ENCODE measurements around the gene MYOZ2. TPM values are rescaled to one million over a fixed set of nuclear protein-coding genes. Genes with fewer than 3 reads are reported as not detected.
A peak's percentile ranks its signal among the peaks of the same experiment; 100 is the strongest.

The MYOZ2 gene
- total and polyA plus RNA-seq, 2 of the 4 experiments (the other 2 are of a cell fraction): 0.17 to 0.18 TPM

GRCh38 chr4:119124352-119124751 lies 11.3 kb upstream of the MYOZ2 start:
- no peak overlapping the region for H2AFZ ChIP-seq (replicated peaks; ENCODE audit: low read length, poor library complexity)
- BruUV-seq (replicated peaks): no TSS peak

More at GRCh38 chr4:119124352-119124751, 11.3 kb upstream of the MYOZ2 start:
- Histone ChIP-seq H3K4me3 (ENCODE audit: insufficient read depth, low read depth, low read length) (no peak overlapping the region), H3K36me3 (ENCODE audit: control insufficient read depth, insufficient read depth, low read length) (no peaks in the 10 kb centered on the region), H3K4me1 (ENCODE audit: control insufficient read depth, insufficient read depth, low read length) (no peaks in the 10 kb centered on the region), H2BK5ac (ENCODE audit: low read depth, low read length, poor library complexity, severe bottlenecking) (no peak overlapping the region), H2BK120ac (ENCODE audit: low read depth, low read length) (no peak overlapping the region), H3K23ac (ENCODE audit: low read depth, low read length) (no peak overlapping the region), H3K27me3 (ENCODE audit: control insufficient read depth, insufficient read depth, low read length) (no peaks in the 10 kb centered on the region), H4K8ac (ENCODE audit: low read depth in 2 of 2, low read length in 2 of 2) (no peak overlapping the region), H2AK9ac (replicated peaks; ENCODE audit: low read depth, low read length, poor library complexity) (no peak overlapping the region), H4K5ac (ENCODE audit: low read depth, low read length) (no peak overlapping the region), H3K9ac (ENCODE audit: low read depth, low read length) (no peak overlapping the region), H2AK5ac (ENCODE audit: low read depth, low read length) (no peak overlapping the region), H3K79me1 (ENCODE audit: low read depth in 1 of 2, low read length in 2 of 2) (no peaks in the 10 kb centered on the region), H4K20me1 (ENCODE audit: insufficient read depth, low read length) (no peaks in the 10 kb centered on the region), H4K91ac (ENCODE audit: insufficient read depth, low read depth, low read length) (no peak overlapping the region), H3K56ac (ENCODE audit: extremely low read depth, insufficient read depth, low read length) (no peak overlapping the region), H2BK20ac (ENCODE audit: low read depth, low read length) (no peak overlapping the region), H3K9me1 (ENCODE audit: insufficient read depth, low read length) (no peaks in the 10 kb centered on the region), H3K27ac (ENCODE audit: insufficient read depth, low read length) (no peak overlapping the region), H2BK15ac (ENCODE audit: low read depth, low read length) (no peak overlapping the region), H3K4ac (ENCODE audit: low read depth, low read length) (no peak overlapping the region), H3K4me2 (ENCODE audit: low read depth, low read length) (no peak overlapping the region), H3K14ac (replicated peaks; ENCODE audit: low read depth, low read length) (no peak overlapping the region), H3K18ac (ENCODE audit: low read depth, low read length) (peak overlapping the region; percentile 8; the same call in 1 of the 2 replicates), H3K9me3 (ENCODE audit: control insufficient read depth, insufficient read depth, low read length) (no peaks in the 10 kb centered on the region)
- no peak for TF ChIP-seq SMC3 (IDR thresholded peaks at IDR 0.05; ENCODE audit: low read depth, low read length)
- TF ChIP-seq CHD1 (IDR thresholded peaks at IDR 0.05; ENCODE audit: low read depth, low read length): no peak
- TF ChIP-seq RFX5 (IDR thresholded peaks at IDR 0.05; ENCODE audit: low read depth, low read length): no peak
- TF ChIP-seq CEBPB (IDR thresholded peaks at IDR 0.05; ENCODE audit: low read depth, low read length): no peak
- TF ChIP-seq USF2 (IDR thresholded peaks at IDR 0.05; ENCODE audit: low read depth, low read length): no peak
- TF ChIP-seq MAZ (IDR thresholded peaks at IDR 0.05; ENCODE audit: borderline replicate concordance, low read depth, low read length): no peak
- TF ChIP-seq MAFK (IDR thresholded peaks at IDR 0.05; ENCODE audit: low read depth, low read length): no peak
- no peak for TF ChIP-seq RAD21 (IDR thresholded peaks at IDR 0.05; ENCODE audit: low read length)
- TF ChIP-seq BHLHE40 (IDR thresholded peaks at IDR 0.05; ENCODE audit: low read depth, low read length): no peak
- TF ChIP-seq RCOR1 (IDR thresholded peaks at IDR 0.05; ENCODE audit: insufficient replicate concordance, low read length): no peak
- TF ChIP-seq POLR2A (IDR thresholded peaks at IDR 0.05; ENCODE audit: low read depth, low read length): no peak
- no peak for TF ChIP-seq FOS (IDR thresholded peaks at IDR 0.05; ENCODE audit: low read depth, low read length)
- no peak for TF ChIP-seq CTCF (conservative IDR thresholded peaks at IDR 0.05; ENCODE audit: low read depth, low read length)
- in situ Hi-C loops (cut with MboI; ENCODE audit: low sequenced_read_pairs) (no loop called here), intact Hi-C loops (cut with micrococcal nuclease) (no loop called here), dilution Hi-C loops (cut with HindIII; ENCODE audit: low sequenced_read_pairs, unreplicated experiment) (no loop called here)
- POLR2A ChIA-PET (ENCODE audit: unreplicated experiment): no interaction called here
- DNase-seq (no peak), ATAC-seq (ENCODE audit: low read depth) (no peak; the same call in 1 of the 2 replicates)
- CTCF ChIA-PET: interaction anchor here (0.6 to 1.5 kb wide), 2 partner anchors 9 to 10 kb away, joined by 3 to 4 read pairs; no protein-coding TSS in a partner anchor
